ENCODE results near the gene GPRIN1.
A peak's percentile ranks its signal among the peaks of the same experiment; 100 is the strongest.

The GPRIN1 gene

GRCh38 chr5:176653401-176654385, 43.7 kb upstream of the GPRIN1 start:
- no peak overlapping the region for H3K4me3 ChIP-seq (replicated peaks; ENCODE audit: low read depth, low read length)

GRCh38 chr5:176652136-176652535, 42.2 kb upstream of the GPRIN1 start:
- H3K4me3 ChIP-seq (replicated peaks; ENCODE audit: low read depth, low read length): no peak overlapping the region
- no peak for DNase-seq (ENCODE audit: low read depth)
- TF ChIP-seq CTCF (IDR thresholded peaks at IDR 0.05; ENCODE audit: low read length, missing control alignments): no peak

More at GRCh38 chr5:176653401-176654385, 43.7 kb upstream of the GPRIN1 start:
- no peak for DNase-seq (ENCODE audit: low read depth)
- TF ChIP-seq CTCF (IDR thresholded peaks at IDR 0.05; ENCODE audit: low read length, missing control alignments): no peak

- no peak overlapping the region for H3K4me3 ChIP-seq (replicated peaks; ENCODE audit: low read depth, low read length)
- TF ChIP-seq CTCF (IDR thresholded peaks at IDR 0.05; ENCODE audit: low read length, missing control alignments): no peak
- no peak for DNase-seq (ENCODE audit: low read depth)
Observed at GRCh38 chr5:176651472-176651980, 41.6 kb upstream of the GPRIN1 start.

- H3K4me3 ChIP-seq (replicated peaks; ENCODE audit: low read depth, low read length): no peak overlapping the region
- no peak for DNase-seq (ENCODE audit: low read depth)
- TF ChIP-seq CTCF (IDR thresholded peaks at IDR 0.05; ENCODE audit: low read length, missing control alignments): no peak
Observed at GRCh38 chr5:176650354-176650884, 40.5 kb upstream of the GPRIN1 start.

- peak overlapping the region; percentile 85 for H3K4me3 ChIP-seq (replicated peaks; ENCODE audit: low read depth, low read length)
- no peak for DNase-seq (ENCODE audit: low read depth)
- TF ChIP-seq CTCF (IDR thresholded peaks at IDR 0.05; ENCODE audit: low read length, missing control alignments): no peak
Observed at GRCh38 chr5:176648474-176649194, 38.7 kb upstream of the GPRIN1 start.

GRCh38 chr5:176647843-176648473, 38.0 kb upstream of the GPRIN1 start:
- TF ChIP-seq CTCF (IDR thresholded peaks at IDR 0.05; ENCODE audit: low read length, missing control alignments): no peak
- peak overlapping the region; percentile 85 for H3K4me3 ChIP-seq (replicated peaks; ENCODE audit: low read depth, low read length)
- DNase-seq (ENCODE audit: low read depth): peak; percentile 23

Measured in fibroblast of pulmonary artery (primary cell).